B cell (primary cell): ENCODE data around the gene MGAT5. TPM values are rescaled to one million over a fixed set of nuclear protein-coding genes. Genes with fewer than 3 reads are reported as not detected.

Source experiments
- ATAC-seq: fragments of 200-7000 bp; cut with Tn5 transposase; one replicate; pipeline ENCODE4 v1.10.0; 2021; ENCODE audit warnings: low read depth, mild to moderate bottlenecking, moderate number of reproducible peaks, moderate library complexity
- CTCF ChIA-PET: fragments of 350-600 bp; sonication (Branson Sonifier 250); formaldehyde crosslinking; loops from one replicate; lab custom pipeline; 2021; ENCODE audit warnings: antibody characterized with exemption, inconsistent platforms; lab: Charles Lee
- POLR2A ChIA-PET: fragments of 350-600 bp; sonication (Branson Sonifier 250); formaldehyde crosslinking; loops from one replicate; lab custom pipeline; 2021; ENCODE audit warnings: antibody characterized with exemption; lab: Charles Lee
- DNase-seq: peaks from one replicate; pipeline ENCODE4 v3.0.0; 2013
- H2AFZ ChIP-seq: 2 replicates; pipeline ENCODE4 v1.6.1; 2012; ENCODE audit warnings: mild to moderate bottlenecking, low read depth, low read length; ENCODE audit not compliant: insufficient read depth, poor library complexity, severe bottlenecking
- H3K27ac ChIP-seq, 2 donors: 1 replicate in 1 of 2; 2 replicates in 1 of 2; pipeline ENCODE4 v1.5.1; 2012 to 2013; ENCODE audit warnings: low read length in 2 of 2, mild to moderate bottlenecking in 2 of 2, moderate library complexity in 1 of 2
- H3K27me3 ChIP-seq, 4 experiments: fragments of 200-600 bp in 1 of 4; sonication (generic) in 1 of 4; replicated peaks in 1 of 4; 1 replicate in 2 of 4; 2 replicates in 2 of 4; pipeline versions ENCODE4 v1.6.1 to v1.7.0; 2013 to 2016; ENCODE audit warnings: low read length in 3 of 4, mild to moderate bottlenecking in 2 of 4, mixed read lengths in 1 of 4, moderate library complexity in 1 of 4; ENCODE audit not compliant: insufficient read depth in 4 of 4, control insufficient read depth in 3 of 4; ENCODE audit errors: control extremely low read depth in 1 of 4
- H3K36me3 ChIP-seq, 2 experiments: replicated peaks in 1 of 2; 1 replicate in 1 of 2; 2 replicates in 1 of 2; pipeline versions ENCODE4 v1.6.1 to v1.7.1; 2013; ENCODE audit warnings: low read length in 1 of 2; ENCODE audit not compliant: insufficient read depth in 2 of 2, control insufficient read depth in 1 of 2; ENCODE audit errors: control extremely low read depth in 1 of 2, extremely low read depth in 1 of 2
- H3K4me1 ChIP-seq, 2 donors: fragments of 200-600 bp in 1 of 2; sonication (generic) in 1 of 2; 1 replicate in 1 of 2; 2 replicates in 1 of 2; pipeline versions ENCODE4 v1.5.1 to v1.6.1; 2013 to 2017; ENCODE audit warnings: low read length in 2 of 2; ENCODE audit not compliant: control insufficient read depth in 2 of 2, insufficient read depth in 2 of 2
- H3K4me2 ChIP-seq: replicated peaks from 2 replicates; pipeline ENCODE3; 2012; ENCODE audit warnings: mild to moderate bottlenecking, low read depth, low read length; ENCODE audit not compliant: poor library complexity, severe bottlenecking
- H3K4me3 ChIP-seq, 5 experiments: fragments of 200-600 bp in 1 of 5; sonication (generic) in 1 of 5; 1 replicate in 3 of 5; 2 replicates in 2 of 5; pipeline versions ENCODE4 v1.5.1 to v1.7.0; 2011 to 2016; ENCODE audit warnings: low read length in 4 of 5, mild to moderate bottlenecking in 4 of 5, low read depth in 2 of 5, control low read depth in 1 of 5, moderate library complexity in 1 of 5; ENCODE audit not compliant: insufficient read depth in 1 of 5; ENCODE audit errors: control extremely low read depth in 1 of 5, extremely low read depth in 1 of 5
- H3K79me2 ChIP-seq: fragments of 200-600 bp; sonication (generic); one replicate; pipeline ENCODE4 v1.6.0; 2016; ENCODE audit warnings: low read length; ENCODE audit not compliant: control insufficient read depth, insufficient read depth
- H3K9ac ChIP-seq: fragments of 200-600 bp; sonication (generic); 2 replicates; pipeline ENCODE4 v1.6.1; 2017; ENCODE audit warnings: mild to moderate bottlenecking, low read length, moderate library complexity
- H3K9me3 ChIP-seq, 3 donors: one replicate each; pipeline versions ENCODE4 v1.6.1 to v1.7.1; 2013; ENCODE audit warnings: low read length in 2 of 3; ENCODE audit not compliant: control insufficient read depth in 2 of 3, insufficient read depth in 1 of 3; ENCODE audit errors: control extremely low read depth in 1 of 3
- H4K20me1 ChIP-seq: 2 replicates; pipeline ENCODE4 v1.6.0; 2012; ENCODE audit warnings: mild to moderate bottlenecking, low read length; ENCODE audit not compliant: insufficient read depth, control insufficient read depth, poor library complexity, severe bottlenecking
- H3K27ac Mint-ChIP-seq: one replicate; pipeline ENCODE4 v1.8.0; 2021; ENCODE audit warnings: mixed read lengths
- H3K27me3 Mint-ChIP-seq: one replicate; pipeline ENCODE4 v1.8.0; 2021; ENCODE audit warnings: mixed read lengths
- H3K4me1 Mint-ChIP-seq: one replicate; pipeline ENCODE4 v1.8.0; 2021; ENCODE audit warnings: mixed read lengths
- H3K4me3 Mint-ChIP-seq: one replicate; pipeline ENCODE4 v1.8.0; 2021; ENCODE audit warnings: mixed read lengths
- H3K9me3 Mint-ChIP-seq: one replicate; pipeline ENCODE4 v1.8.0; 2022; ENCODE audit warnings: mixed read lengths; ENCODE audit not compliant: insufficient read depth
- CTCF ChIP-seq: fragments of 200-600 bp; IDR thresholded peaks from one replicate; pipeline ENCODE4 v1.8.0; 2022; ENCODE audit warnings: antibody characterized with exemption, mild to moderate bottlenecking
- EZH2 ChIP-seq: IDR thresholded peaks from 2 replicates; pipeline ENCODE4 v1.6.1; 2012; ENCODE audit warnings: borderline replicate concordance, low read depth, mild to moderate bottlenecking, moderate library complexity, low read length; ENCODE audit not compliant: insufficient read depth, poor library complexity, severe bottlenecking
- WGBS: methylation state at CpG from one replicate; pipeline ENCODE4 v1.1.5; 2013; ENCODE audit warnings: missing lambda C conversion rate; ENCODE audit not compliant: insufficient coverage; 5-methylcytosine and 5-hydroxymethylcytosine counted together
- intact Hi-C: fragments of 100-400 bp; cut with micrococcal nuclease; formaldehyde crosslinking; loops from one replicate; pipeline ENCODE4 v1.10.0; 2022
- polyA plus RNA-seq: library from polyadenylated mRNA; depleted of rRNA; stranded (reverse); fragments of >200 nt; gene quantifications from 2 replicates; pipeline ENCODE4 v1.2.3, GENCODE V29; 2012
- total RNA-seq, 2 donors: library from RNA; stranded (reverse); fragments of 120-200 nt in 1 of 2; gene quantifications; 1 replicate in 1 of 2; 2 replicates in 1 of 2; pipeline versions ENCODE4 v1.2.3 to v1.2.4, GENCODE V29; 2013 to 2022

MGAT5 gene
- total and polyA plus RNA-seq, 2 donors (not counting 1 experiment from before 2014, with no cell fraction given), result 27.2 to 184 TPM

DNA sequence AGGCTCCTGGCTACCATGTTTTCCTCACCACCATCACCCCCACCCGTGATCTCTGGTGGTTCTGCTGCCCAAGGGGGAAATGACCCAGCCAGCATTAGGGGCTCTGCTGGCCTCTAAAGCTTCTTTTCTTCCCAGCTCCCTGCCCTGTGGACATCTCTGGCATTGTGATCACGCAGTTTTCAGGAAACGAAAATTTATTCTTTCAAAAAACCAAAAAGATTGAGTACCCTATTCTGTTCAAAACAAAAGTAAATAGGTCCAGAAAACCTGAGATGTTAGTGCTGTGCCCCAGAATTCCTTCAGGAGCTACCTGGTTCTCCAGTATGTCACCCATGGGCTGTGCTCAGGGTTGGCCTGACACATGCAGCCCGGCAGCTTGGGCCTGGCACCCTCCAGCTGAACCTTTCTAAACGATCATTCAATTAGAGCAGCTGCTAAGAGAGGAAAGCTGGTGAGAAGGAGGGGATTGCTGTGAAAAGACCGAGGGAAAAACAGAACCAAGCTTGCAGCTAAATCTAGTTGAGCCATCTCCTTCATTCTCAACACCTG lies 157.5 kb downstream of the MGAT5 start:
- H2AFZ ChIP-seq, result peak overlapping the region; percentile 50

More for the DNA sequence above, 157.5 kb downstream of the MGAT5 start:
- Histone ChIP-seq H3K27ac (peak overlapping the region; percentile 64 to 74), H3K9me3 (no peaks in the 10 kb centered on the region), H3K4me3 (peak overlapping the region in 2 of 5 experiments; percentile 6 to 18), H3K9ac (peak overlapping the region; percentile 29), H3K4me1 (peaks cover 45 to 55% of the 10 kb centered on the region in 2 donors), H3K27me3 (no peaks in the 10 kb centered on the region), H3K4me2 (peak overlapping the region; percentile 54), H3K36me3 (peaks cover 0 to 49% of the 10 kb centered on the region in 2 experiments), H4K20me1 (peaks cover 30% of the 10 kb centered on the region), H3K79me2 (peaks cover 49% of the 10 kb centered on the region)
- intact Hi-C loops, result loop anchor here (1.0 to 5.0 kb wide), 2 partner anchors 204 to 230 kb away; no protein-coding TSS in a partner anchor
- no peak for ATAC-seq
- WGBS, result 93% methylated on average over 3 of the region's 6 CpGs
- Mint-ChIP-seq H3K4me3 (peak overlapping the region; percentile 59), H3K27me3 (no peaks in the 10 kb centered on the region), H3K9me3 (no peaks in the 10 kb centered on the region), H3K4me1 (peaks cover 55% of the 10 kb centered on the region), H3K27ac (peak overlapping the region; percentile 86)
- CTCF ChIA-PET, result interaction anchor here (0.5 to 9.7 kb wide), 79 partner anchors 8 to 567 kb away, joined by 3 to 398 read pairs (median 5); partner anchors contain the start of gene MGAT5
- POLR2A ChIA-PET, result interaction anchor here (0.5 to 1.6 kb wide), 5 partner anchors 151 to 525 kb away, joined by 3 to 23 read pairs (median 4); no protein-coding TSS in a partner anchor
- DNase-seq, result peak; percentile 15
- TF ChIP-seq EZH2, result no peak
- no peak for TF ChIP-seq CTCF
